HG02571 (cell line): ENCODE results near the gene PTPRN2.
"Not testable (repeated sequence)": the region's sequence is repeated elsewhere in the genome, so short reads cannot be mapped to it uniquely, and the experiment has no call there.

Experiments
- ATAC-seq: cut with Tn5 transposase; IDR thresholded peaks from one replicate; pipeline ENCODE4 v1.9.1; 2021; ENCODE audit warnings: mild to moderate bottlenecking, moderate library complexity; ENCODE audit not compliant: unreplicated experiment

The PTPRN2 gene

DNA sequence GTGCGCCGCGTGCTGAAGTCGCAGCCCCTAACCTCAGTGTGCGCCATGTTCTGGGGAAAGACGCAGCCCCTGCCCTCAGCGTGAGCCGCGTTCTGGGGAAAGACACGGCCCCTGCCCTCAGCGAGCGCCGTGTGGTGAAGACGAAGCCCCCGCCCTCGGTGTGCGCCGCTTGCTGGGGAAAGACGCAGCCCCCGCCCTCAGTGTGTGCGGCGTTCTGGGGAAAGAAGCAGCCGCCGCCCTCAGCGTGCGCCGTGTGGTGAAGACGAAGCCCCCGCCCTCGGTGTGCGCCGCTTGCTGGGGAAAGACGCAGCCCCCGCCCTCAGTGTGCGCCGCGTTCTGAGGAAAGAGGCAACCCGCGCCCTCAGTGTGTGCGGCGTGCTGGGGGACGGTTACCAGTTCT, 383.7 kb downstream of the PTPRN2 start:
- ATAC-seq: not testable (repeated sequence)

DNA sequence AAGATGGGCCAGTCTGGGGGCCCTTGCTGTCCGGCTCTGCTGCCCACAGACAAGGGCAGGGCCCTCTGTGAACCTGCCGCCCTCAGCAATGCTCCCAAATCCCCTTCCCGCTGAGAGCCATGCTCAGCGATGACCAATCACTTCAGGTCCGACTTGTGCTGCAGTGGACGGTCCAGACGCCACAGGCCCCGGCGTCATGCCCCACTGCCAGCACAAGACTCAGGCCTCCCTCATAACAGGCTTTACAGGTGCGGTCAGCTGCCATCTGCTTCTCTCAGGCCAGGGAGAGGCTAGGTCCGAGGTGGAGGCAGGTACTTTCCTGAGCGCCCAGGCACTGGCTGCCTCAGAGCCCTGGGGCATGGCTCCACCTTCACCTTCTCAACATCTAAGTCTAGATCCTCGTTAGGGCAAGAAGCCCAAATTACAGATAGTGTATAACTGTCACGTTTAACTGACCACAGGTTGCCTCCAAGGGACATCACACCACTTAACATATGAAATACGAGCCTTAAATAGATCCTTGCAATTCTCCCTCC, 393.2 kb downstream of the PTPRN2 start:
- no peak for ATAC-seq

- ATAC-seq: no peak
Measured at GRCh38 chr7:158193446-158193845, 394.2 kb downstream of the PTPRN2 start.

DNA sequence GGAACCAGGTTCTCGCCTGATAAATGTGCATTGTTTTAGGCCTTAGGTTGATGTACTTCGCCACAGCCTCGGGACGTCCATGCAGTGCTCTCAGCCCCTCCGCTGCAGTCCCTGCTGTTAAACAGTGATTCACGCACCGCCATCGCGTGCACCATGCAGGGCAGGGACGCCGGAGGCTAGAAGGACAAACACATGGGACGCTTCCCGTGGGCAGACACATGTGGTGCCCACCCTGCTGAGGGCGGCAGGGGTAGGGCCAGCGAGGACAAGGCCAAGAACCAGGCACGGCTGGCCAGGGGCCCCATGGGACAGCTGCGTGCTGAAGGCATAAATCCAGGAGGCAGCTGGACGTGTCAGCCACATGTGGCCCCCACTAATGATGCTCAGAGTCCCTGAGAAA, 394.7 kb downstream of the PTPRN2 start:
- ATAC-seq: no peak

- no peak for ATAC-seq
Measured at GRCh38 chr7:158192184-158192835, 395.3 kb downstream of the PTPRN2 start.

DNA sequence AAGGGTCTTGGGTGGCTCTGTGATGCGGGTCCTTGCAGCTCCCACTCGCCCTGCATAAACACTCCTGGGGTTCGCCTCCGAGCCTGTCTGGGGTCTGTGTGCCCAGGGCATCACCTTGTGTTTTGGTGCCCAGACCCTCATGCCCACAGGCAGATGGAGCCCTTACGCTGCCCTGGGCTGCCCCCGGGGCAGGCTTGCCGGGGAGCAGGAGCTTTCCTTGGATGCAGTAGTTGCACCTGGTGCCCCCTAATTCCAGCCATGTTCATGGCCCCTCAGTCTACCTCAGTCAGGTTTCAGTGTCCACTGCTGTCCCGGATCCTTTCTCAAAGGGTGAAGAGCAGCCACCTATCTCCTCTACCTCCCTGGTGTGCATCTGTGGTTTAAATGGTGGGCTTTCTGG, 396.0 kb downstream of the PTPRN2 start:
- ATAC-seq: no peak

GRCh38 chr7:158190756-158191155, 396.9 kb downstream of the PTPRN2 start:
- ATAC-seq: no peak

DNA sequence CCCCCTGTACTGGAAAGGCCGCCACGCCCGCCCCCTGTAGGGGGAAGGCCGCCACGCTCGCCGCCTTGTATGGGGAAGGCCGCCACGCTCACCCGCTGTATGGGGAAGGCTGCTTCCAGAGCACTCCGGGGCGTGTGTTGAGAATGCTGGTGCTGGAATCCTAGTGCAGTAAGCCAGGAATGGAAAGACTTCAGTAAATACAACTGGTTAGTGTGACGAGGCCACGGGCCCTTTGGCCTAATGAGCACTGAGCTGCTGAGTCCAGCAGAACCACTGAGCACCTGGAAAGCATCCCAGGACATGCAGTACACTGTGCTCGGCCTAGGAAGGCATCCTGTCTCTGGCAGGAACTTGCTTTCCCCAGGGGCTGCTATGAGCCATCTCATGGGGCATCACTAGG, 398.9 kb downstream of the PTPRN2 start:
- no peak for ATAC-seq

GRCh38 chr7:158187694-158187994, 400.0 kb downstream of the PTPRN2 start:
- no peak for ATAC-seq

DNA sequence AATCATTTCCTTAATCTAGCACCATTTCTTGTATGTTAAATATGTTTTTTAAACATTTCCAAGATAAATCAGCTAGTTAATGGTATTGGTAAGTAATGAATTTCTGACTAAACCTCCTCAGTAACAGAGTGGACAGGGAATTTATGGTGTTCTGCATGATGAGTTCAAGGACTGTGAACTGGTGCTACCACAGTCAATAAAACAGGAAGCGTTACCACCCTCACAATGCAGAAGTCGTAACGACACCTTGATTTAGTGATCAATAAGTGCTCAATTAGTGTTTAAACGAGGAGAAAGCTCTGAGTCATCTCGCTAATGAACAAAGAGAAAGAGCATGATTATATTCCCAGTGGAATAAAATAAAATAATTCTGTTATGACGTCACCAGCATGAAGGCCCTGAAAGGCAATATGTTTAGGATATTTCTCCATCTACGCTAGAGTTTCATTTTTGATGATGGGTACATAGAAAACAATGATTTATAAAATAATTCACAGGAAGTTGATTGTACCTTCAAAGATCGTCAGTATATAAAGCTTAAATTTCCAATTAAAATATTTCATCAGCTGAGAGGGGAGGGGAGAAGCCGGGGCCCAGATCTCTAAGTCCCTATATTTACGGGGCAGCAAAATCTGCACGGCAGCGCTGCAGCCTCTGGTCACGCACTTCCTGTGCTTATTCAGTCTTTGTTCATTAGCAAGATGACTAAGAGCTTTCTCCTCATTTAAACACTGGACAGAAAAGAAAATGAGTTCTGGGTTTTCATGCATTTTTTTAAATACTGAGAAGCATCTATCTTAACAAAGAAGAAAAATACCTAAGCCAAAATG, 400.5 kb downstream of the PTPRN2 start:
- ATAC-seq: no peak

- no peak for ATAC-seq
Measured at GRCh38 chr7:158186406-158186805, 401.2 kb downstream of the PTPRN2 start.

- ATAC-seq: no peak
Measured at GRCh38 chr7:158185653-158186052, 402.0 kb downstream of the PTPRN2 start.

DNA sequence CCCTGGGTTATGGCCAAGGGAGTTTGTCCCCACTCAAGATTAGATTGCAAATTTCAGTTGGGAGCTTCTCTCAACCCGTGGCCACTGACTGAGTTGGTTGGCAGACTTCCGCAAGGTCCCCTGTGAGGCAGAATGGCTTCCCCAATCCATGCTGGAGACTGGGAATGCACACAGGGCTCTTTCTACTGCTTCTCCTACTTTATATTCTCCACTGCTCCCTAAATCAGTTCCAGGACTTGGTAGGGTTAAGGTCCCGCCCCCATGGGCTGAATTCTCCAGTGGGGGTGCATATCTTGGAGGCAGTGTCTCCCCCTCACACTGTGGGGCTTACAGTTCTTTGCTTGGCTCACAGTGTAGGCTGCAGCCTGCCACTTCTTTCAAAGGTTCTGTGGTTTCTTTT, 404.2 kb downstream of the PTPRN2 start:
- no peak for ATAC-seq

GRCh38 chr7:158176561-158177173, 411.0 kb downstream of the PTPRN2 start:
- no peak for ATAC-seq

GRCh38 chr7:158175779-158176178, 411.8 kb downstream of the PTPRN2 start:
- no peak for ATAC-seq

GRCh38 chr7:158174947-158175346, 412.7 kb downstream of the PTPRN2 start:
- ATAC-seq: no peak

DNA sequence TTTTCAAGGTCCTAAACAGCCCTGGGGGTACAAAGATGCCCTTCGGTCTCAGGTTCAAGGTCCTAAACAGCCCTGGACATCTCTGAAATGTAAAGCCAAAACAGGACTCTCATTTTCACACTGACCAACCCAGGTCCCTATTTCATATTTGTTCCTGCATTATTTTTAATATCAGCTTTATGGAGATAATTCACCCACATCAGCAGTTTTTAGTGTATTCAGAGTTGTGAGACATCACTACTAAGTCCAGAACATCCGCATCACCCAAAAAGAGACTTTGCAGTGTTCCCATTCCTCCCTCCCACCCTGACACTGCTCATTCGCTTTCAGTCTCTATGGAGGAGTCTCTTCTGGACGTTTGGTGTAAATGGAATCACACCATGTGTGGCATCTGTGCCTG, 420.2 kb downstream of the PTPRN2 start:
- no peak for ATAC-seq

- ATAC-seq: no peak
Measured at GRCh38 chr7:158166386-158167340, 421.0 kb downstream of the PTPRN2 start.

DNA sequence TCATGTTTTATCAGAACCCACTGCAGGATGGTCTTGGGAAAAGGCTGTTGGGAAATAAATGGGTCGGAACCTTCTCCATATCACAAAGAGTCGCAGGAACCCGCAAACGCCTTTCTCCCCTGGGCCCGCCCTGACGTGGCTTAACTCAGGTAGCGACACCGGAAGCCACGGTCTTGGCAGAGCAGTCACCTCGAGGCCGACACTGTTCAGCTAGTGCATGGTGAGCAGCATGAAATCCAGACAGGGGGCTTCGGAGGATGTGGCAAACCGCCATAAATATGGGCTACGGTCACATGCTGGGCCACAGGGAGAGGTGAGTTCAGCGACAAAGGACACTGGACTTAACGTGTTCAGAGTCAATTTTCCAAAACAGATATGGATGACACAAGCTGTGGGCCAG, 421.9 kb downstream of the PTPRN2 start:
- no peak for ATAC-seq

DNA sequence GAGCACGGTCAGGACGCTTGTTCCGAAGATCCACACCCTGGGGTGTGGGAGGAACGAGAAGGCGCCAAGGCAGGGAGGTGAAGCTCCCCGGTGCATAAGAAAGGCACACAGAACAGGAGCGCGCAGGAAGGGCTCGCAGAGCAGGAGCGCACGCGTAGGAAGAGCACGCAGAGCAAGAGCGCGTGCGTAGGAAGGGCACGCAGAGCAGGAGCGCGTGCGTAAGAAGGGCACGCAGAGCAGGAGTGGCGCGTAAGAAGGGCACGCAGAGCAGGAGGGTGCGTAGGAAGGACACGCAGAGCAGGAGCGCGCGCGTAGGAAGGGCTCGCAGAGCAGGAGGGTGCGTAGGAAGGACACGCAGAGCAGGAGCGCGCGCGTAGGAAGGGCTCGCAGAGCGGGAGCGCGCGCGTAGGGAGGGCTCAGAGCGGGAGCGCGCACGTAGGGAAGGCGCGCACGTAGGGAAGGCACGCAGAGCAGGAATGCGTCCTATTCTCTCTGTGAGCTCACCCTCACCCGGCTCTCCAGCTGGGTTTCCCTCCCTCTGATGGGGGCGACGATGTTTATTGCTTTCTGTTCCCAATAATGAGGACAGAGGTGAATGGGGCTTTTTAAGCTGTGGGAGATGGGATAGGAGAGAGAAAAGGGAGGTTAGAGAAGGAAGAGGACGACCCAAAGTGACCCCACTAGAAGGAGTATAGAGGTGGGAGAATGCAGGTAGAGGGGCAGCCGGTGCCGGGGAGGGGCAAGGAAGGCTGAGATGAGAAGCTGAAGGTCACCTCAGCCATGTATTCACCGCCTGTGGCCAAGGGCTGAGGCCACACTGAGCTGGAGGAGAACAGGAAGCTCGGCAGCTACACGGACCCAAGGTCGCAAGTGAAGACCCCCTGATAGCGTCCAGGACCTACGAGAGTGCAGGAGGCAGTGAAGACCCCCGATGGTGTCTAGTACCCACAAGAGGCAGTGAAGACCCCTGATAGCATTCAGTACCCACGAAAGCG, 423.2 kb downstream of the PTPRN2 start:
- no peak for ATAC-seq
